Neuron (in vitro differentiated cells): ENCODE results near the gene CCDC33.

Source experiments
- H2AFZ ChIP-seq: one replicate; pipeline ENCODE4 v1.6.1; 2013; ENCODE audit warnings: low read depth, mild to moderate bottlenecking, inconsistent platforms, low read length, moderate library complexity
- H3K27me3 ChIP-seq: one replicate; pipeline ENCODE4 v1.6.1; 2013; ENCODE audit warnings: low read length; ENCODE audit not compliant: insufficient read depth
- H3K36me3 ChIP-seq: one replicate; pipeline ENCODE4 v1.6.1; 2013; ENCODE audit warnings: low read length; ENCODE audit not compliant: insufficient read depth
- H3K4me1 ChIP-seq: one replicate; pipeline ENCODE4 v1.6.1; 2013; ENCODE audit warnings: low read length; ENCODE audit not compliant: insufficient read depth
- H3K4me3 ChIP-seq: 2 replicates; pipeline ENCODE4 v1.5.1; 2013; ENCODE audit warnings: mild to moderate bottlenecking, low read length, moderate library complexity
- H3K9me3 ChIP-seq: one replicate; pipeline ENCODE4 v1.6.1; 2013; ENCODE audit warnings: low read length

CCDC33 gene

DNA sequence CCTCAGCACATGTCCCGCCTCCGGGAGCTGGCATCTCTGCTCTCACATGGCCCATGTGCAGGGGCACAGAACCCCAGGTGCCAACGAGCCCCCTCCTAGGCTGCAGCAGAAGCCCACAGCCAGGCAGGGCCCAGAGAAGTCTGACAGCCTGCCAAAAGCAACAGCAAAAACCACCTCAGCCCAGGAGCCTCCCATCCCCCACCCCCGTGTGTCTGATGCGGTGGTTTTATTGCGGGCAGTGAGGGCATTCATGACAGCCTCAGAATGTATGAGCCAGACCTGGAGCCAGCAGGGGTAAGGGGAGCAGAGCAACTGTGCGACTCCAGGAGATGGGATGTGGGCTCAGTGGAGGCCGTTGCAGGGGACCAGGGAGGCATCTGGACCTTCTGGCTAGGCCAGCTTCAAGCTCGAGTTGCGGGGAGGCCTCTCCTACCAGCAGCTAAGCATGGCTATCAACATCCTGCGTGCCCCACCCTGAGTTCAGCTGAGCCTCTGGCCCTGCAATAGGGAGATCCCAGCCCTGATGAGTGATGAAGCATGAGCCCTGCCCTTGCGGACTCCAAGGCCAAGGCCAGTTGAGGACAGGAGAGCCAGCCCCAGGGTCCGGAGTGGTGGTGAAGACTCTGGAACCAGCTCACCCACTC lies 78.8 kb downstream of the CCDC33 start:
- no peak overlapping the region for H3K4me3 ChIP-seq
- H3K36me3 ChIP-seq: no peaks in the 10 kb centered on the region
- no peak overlapping the region for H2AFZ ChIP-seq
- H3K9me3 ChIP-seq: no peaks in the 10 kb centered on the region
- H3K4me1 ChIP-seq: peaks cover 28% of the 10 kb centered on the region
- no peaks in the 10 kb centered on the region for H3K27me3 ChIP-seq

- no peaks in the 10 kb centered on the region for H3K36me3 ChIP-seq
- no peak overlapping the region for H2AFZ ChIP-seq
- no peak overlapping the region for H3K4me3 ChIP-seq
- no peaks in the 10 kb centered on the region for H3K27me3 ChIP-seq
- H3K4me1 ChIP-seq: peaks cover 31% of the 10 kb centered on the region
- no peaks in the 10 kb centered on the region for H3K9me3 ChIP-seq
Measured at GRCh38 chr15:74315626-74316025, 79.5 kb downstream of the CCDC33 start.

DNA sequence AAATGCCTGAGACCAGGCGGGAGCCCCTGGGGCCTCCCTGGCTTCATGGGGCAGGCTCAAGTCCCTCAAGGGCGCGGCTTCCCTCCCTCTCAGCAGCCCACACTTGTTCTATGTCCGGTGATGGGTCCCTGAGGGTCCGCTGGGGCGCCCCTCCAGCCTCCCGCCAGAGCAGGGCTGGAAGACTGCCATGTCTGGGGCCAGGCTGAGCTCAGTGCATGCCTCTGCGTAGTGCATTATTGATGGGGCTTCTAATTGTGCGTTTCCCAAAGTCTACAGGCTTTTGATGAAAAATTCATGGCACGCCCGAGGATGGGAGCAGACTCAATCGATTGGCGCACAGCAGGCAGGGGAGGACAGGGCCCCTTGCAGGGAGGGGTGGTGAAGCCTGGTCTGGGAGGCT lies 80.0 kb downstream of the CCDC33 start:
- no peaks in the 10 kb centered on the region for H3K27me3 ChIP-seq
- H3K9me3 ChIP-seq: no peaks in the 10 kb centered on the region
- no peak overlapping the region for H3K4me3 ChIP-seq
- no peaks in the 10 kb centered on the region for H3K36me3 ChIP-seq
- peaks cover 31% of the 10 kb centered on the region for H3K4me1 ChIP-seq
- no peak overlapping the region for H2AFZ ChIP-seq

DNA sequence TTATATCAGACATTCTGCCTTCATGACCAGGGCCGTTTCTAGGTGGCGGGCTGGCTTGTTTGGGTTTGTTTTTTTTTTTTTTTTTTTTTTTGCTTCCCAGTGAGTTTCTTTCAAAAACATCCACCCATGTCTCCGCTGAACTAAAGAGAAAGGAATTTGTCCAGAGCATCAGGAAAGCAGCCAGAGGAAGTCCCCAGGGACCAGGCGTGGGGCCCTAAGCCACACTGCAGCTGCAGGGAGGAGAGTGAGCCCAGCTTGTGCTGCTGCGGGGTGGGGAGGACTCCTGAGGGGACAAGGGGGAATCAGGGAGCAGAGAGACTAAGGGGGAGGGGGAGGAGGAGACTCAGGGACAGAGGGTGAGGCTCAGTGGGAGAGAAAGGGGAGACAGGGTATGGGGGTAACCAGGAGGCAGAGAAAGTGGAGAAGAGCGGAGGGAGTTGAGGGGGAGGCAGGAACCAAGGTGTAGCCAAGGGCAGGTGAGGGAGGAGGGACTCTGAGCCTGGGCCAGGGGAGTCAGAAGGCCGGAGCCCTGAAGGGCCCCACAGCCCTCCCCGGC lies 81.8 kb downstream of the CCDC33 start:
- Histone ChIP-seq H3K27me3 (no peaks in the 10 kb centered on the region), H3K4me1 (peaks cover 24% of the 10 kb centered on the region), H3K9me3 (no peaks in the 10 kb centered on the region), H3K36me3 (no peaks in the 10 kb centered on the region), H3K4me3 (no peak overlapping the region), H2AFZ (no peak overlapping the region)

DNA sequence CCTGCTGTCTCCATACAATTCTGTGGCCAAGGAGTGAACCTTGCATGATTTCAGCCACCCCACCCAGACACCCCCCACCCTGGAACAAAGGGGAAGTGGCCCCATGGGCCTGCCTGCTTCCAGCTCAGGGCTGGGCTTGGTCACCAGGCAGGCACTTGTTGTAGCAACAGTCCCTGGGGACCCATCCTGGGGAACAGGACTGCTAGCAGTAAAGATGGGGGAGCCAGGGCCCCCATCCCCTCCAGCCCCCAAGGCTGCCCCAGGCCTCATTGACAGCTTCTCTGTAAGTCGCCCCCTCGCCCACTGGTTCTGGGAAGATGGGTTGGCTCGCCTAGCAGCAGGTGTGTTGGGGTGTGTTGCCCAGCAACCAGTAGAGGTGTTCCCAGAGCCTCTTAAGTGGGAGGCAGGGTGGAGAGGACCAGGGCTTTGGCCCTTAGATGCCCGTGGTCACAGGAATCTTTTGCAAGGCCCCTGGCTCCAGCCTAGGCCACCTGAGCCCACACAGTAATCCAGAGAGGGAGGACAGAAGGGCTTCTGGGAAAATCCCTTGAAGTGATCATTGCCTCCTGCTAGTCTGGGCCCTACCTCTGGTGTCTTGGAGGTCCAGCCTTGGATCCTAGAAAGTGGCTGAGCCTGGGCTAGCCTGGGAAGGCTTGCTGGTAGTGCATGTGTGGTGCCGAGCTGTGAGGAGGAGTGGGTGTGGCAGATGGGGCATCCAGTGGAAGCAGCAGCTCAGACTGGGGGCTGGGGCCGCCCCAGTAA lies 82.4 kb downstream of the CCDC33 start:
- Histone ChIP-seq H3K4me3 (no peak overlapping the region), H3K9me3 (no peaks in the 10 kb centered on the region), H3K27me3 (no peaks in the 10 kb centered on the region), H3K36me3 (no peaks in the 10 kb centered on the region), H2AFZ (no peak overlapping the region), H3K4me1 (peaks cover 24% of the 10 kb centered on the region)

- no peak overlapping the region for H3K4me3 ChIP-seq
- H3K4me1 ChIP-seq: peaks cover 24% of the 10 kb centered on the region
- no peak overlapping the region for H2AFZ ChIP-seq
- H3K9me3 ChIP-seq: no peaks in the 10 kb centered on the region
- no peaks in the 10 kb centered on the region for H3K27me3 ChIP-seq
- H3K36me3 ChIP-seq: no peaks in the 10 kb centered on the region
Measured at GRCh38 chr15:74319138-74319460, 83.0 kb downstream of the CCDC33 start.

DNA sequence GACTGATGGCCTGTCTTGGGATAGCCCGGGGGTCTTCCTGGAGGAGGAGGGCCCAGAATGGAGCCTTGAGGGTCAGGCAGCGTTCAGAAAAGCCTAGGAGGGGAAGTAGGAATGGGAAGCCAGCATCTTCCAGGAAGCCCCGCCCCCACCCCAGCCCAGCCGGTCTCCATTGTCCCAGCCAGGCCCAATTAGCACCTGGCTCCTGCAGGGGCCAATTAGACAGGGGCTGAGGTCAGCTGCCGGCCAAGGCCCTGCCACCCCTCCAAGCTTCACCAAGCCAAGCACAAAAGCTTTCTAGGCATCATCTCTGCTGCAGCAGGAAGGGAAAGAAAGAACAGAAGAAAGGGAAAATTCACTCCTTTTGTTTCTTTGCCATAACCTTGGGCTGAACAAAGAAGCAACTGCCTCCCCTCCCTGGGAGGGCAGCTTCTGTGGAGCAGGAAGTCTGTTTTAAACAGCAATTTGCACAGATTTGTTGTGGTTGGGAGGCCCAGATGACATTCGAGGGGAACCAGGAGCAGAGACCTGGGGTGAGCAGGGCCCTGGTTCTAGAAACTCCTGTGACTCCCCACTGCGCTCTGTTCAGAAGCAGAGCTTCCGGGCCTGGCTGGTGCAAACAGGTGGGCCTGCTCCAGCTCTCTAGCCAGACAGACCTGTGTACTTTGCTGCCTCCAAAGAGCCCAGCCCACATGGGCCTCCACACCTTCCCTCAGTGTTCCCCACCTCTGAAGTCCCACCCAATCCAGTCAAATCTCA lies 83.6 kb downstream of the CCDC33 start:
- Histone ChIP-seq H3K4me1 (peaks cover 24% of the 10 kb centered on the region), H3K27me3 (no peaks in the 10 kb centered on the region), H3K9me3 (no peaks in the 10 kb centered on the region), H2AFZ (no peak overlapping the region), H3K36me3 (no peaks in the 10 kb centered on the region), H3K4me3 (no peak overlapping the region)

DNA sequence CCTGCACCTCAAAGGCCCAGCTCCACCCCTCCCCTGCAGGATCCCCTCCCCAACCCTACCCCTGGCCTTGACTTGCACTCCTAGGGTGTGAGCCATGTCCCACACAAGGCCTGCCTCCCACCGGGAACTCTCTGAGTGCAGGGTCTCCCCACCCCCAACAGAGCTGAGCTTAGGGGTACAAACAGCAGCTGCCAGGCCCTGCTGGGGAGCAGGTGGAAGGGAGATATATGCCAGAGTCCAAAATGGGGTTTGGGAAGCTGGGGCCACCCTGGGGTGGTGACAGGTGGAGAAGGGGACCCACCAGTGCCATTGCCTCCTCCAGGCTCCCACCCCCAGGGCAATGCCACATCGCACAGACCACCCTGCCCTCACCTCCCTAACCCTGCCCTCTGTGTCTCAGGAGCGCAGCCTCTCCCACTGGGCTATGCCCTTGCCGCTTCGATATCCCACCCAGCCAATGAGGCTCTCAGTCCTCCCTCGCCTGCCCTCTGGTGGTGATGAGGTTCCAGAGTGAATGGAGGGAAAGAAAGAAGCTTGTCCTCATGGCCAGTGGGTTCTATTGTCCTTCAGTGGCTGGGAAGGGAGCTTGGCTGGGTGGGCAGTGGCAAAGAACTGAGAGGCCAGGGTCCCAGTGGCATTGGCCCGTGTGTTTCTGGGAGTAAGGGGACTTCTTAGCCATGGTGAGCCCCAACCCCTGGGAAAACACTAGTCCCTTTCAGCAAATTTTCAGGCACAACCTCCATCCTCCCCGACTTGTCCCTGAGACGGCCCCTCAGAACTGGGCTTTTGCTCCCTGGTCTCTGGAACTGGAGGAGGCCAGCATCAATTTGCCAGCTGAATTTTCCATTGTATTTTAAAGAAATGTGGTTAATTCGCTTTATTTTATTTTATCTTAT lies 84.5 kb downstream of the CCDC33 start:
- Histone ChIP-seq H3K27me3 (no peaks in the 10 kb centered on the region), H3K9me3 (no peaks in the 10 kb centered on the region), H3K4me1 (peaks cover 24% of the 10 kb centered on the region), H3K36me3 (no peaks in the 10 kb centered on the region), H3K4me3 (no peak overlapping the region), H2AFZ (no peak overlapping the region)

DNA sequence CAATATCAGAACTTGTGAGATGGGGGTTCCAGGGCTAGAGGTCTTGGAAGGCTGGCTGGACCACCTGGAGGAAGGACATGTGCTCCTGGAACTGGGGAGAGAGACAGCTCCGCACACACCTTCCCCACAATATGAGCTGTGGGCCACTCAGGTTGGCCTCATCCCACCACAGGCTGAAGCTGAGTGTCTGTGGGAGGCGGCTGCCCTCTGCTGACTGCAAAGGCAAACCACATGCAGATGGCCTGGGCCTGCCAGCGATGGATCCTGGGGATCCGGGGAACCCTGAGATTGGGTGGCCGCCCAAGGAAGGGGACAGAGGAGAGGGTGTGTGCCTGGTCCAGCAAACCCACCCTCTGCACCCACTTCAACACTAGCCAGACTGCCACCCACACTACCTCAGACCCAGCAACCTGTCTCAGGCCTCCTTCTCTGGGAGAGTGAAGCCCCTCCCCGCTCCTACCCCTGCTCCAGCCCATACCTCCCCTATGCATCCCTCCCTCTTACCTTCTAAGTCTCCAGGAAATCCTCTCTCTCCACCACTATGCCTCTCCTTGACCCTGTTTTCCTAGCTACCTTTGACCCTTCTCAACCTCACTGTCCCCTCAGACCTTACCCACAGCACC lies 86.5 kb downstream of the CCDC33 start:
- H3K4me3 ChIP-seq: no peak overlapping the region
- H3K4me1 ChIP-seq: peaks cover 22% of the 10 kb centered on the region
- no peaks in the 10 kb centered on the region for H3K9me3 ChIP-seq
- no peaks in the 10 kb centered on the region for H3K27me3 ChIP-seq
- H3K36me3 ChIP-seq: no peaks in the 10 kb centered on the region
- no peak overlapping the region for H2AFZ ChIP-seq

GRCh38 chr15:74324714-74325113 lies 88.6 kb downstream of the CCDC33 start:
- no peaks in the 10 kb centered on the region for H3K9me3 ChIP-seq
- no peak overlapping the region for H3K4me3 ChIP-seq
- peaks cover 4% of the 10 kb centered on the region for H3K27me3 ChIP-seq
- H3K4me1 ChIP-seq: peaks cover 18% of the 10 kb centered on the region
- H3K36me3 ChIP-seq: no peaks in the 10 kb centered on the region
- H2AFZ ChIP-seq: no peak overlapping the region

- H3K4me3 ChIP-seq: no peak overlapping the region
- no peaks in the 10 kb centered on the region for H3K9me3 ChIP-seq
- no peaks in the 10 kb centered on the region for H3K36me3 ChIP-seq
- H3K4me1 ChIP-seq: peaks cover 13% of the 10 kb centered on the region
- H2AFZ ChIP-seq: no peak overlapping the region
- H3K27me3 ChIP-seq: peaks cover 4% of the 10 kb centered on the region
Measured at GRCh38 chr15:74326746-74327145, 90.6 kb downstream of the CCDC33 start.

DNA sequence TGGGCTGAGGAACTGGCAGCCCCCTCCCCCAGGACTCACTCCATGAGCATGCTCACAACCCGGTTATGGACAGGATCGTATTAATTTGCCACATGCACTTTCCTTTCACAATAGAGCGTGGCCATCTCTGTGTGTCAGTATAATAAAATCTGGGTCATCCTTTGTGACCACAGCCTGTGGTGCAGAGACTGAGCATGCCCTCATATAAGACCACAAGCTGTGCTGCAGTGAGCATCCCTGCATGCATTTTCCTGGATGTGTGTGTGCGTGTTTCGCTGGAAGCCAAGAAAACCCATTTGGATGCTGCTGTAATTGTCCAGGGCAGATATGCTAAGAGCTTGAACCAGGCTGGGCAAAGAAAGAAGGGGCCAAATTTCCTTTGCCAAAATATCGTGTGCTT lies 91.6 kb downstream of the CCDC33 start:
- no peak overlapping the region for H3K4me3 ChIP-seq
- H3K27me3 ChIP-seq: peaks cover 4% of the 10 kb centered on the region
- H3K4me1 ChIP-seq: peaks cover 13% of the 10 kb centered on the region
- no peak overlapping the region for H2AFZ ChIP-seq
- no peaks in the 10 kb centered on the region for H3K36me3 ChIP-seq
- H3K9me3 ChIP-seq: no peaks in the 10 kb centered on the region
